H9 (cell line): ENCODE data around the gene CUEDC1. TPM values are rescaled to one million over a fixed set of nuclear protein-coding genes. Genes with fewer than 3 reads are reported as not detected.

Source experiments
- DNase-seq: peaks from one replicate; pipeline ENCODE4 v3.0.0-alpha.2; 2017
- H2AFZ ChIP-seq: one replicate; pipeline ENCODE4 v1.6.1; 2013; ENCODE audit warnings: mild to moderate bottlenecking, low read length, control low read depth, moderate library complexity
- H2AK5ac ChIP-seq: 2 replicates; pipeline ENCODE4 v1.6.1; 2013; ENCODE audit warnings: low read length, control low read depth, mixed read lengths; ENCODE audit not compliant: insufficient read length
- H2BK120ac ChIP-seq: one replicate; pipeline ENCODE4 v1.6.1; 2013; ENCODE audit warnings: low read depth, mild to moderate bottlenecking, low read length, control low read depth, inconsistent platforms; ENCODE audit not compliant: poor library complexity, severe bottlenecking
- H2BK12ac ChIP-seq: 2 replicates; pipeline ENCODE4 v1.6.1; 2013; ENCODE audit warnings: low read length, control low read depth, mixed read lengths, low read depth; ENCODE audit not compliant: insufficient read length
- H2BK15ac ChIP-seq: 2 replicates; pipeline ENCODE4 v1.6.1; 2013; ENCODE audit warnings: low read depth, low read length, control low read depth
- H2BK20ac ChIP-seq: one replicate; pipeline ENCODE4 v1.6.1; 2013; ENCODE audit warnings: low read depth, mild to moderate bottlenecking, low read length, control low read depth, inconsistent platforms; ENCODE audit not compliant: poor library complexity, severe bottlenecking
- H2BK5ac ChIP-seq: 2 replicates; pipeline ENCODE4 v1.6.1; 2013; ENCODE audit warnings: low read length, control low read depth, mixed read lengths; ENCODE audit not compliant: insufficient read length
- H3K14ac ChIP-seq: 2 replicates; pipeline ENCODE4 v1.6.1; 2013; ENCODE audit warnings: low read length, control low read depth; ENCODE audit not compliant: insufficient read depth
- H3K18ac ChIP-seq: 2 replicates; pipeline ENCODE4 v1.6.1; 2013; ENCODE audit warnings: low read depth, mild to moderate bottlenecking, mixed read lengths, low read length, control low read depth; ENCODE audit not compliant: insufficient read length
- H3K23ac ChIP-seq: 2 replicates; pipeline ENCODE4 v1.6.1; 2013; ENCODE audit warnings: low read length, control low read depth, mixed read lengths, low read depth; ENCODE audit not compliant: insufficient read length
- H3K23me2 ChIP-seq: 2 replicates; pipeline ENCODE4 v1.6.1; 2013; ENCODE audit warnings: low read depth, mild to moderate bottlenecking, mixed read lengths, low read length, control low read depth; ENCODE audit not compliant: insufficient read length, poor library complexity, severe bottlenecking
- H3K27ac ChIP-seq: 2 replicates; pipeline ENCODE4 v1.5.1; 2013; ENCODE audit warnings: low read length, control low read depth, mixed read lengths, low read depth; ENCODE audit not compliant: insufficient read length
- H3K27me3 ChIP-seq: 2 replicates; pipeline ENCODE4 v1.6.1; 2013; ENCODE audit warnings: low read length, control low read depth, inconsistent platforms; ENCODE audit not compliant: insufficient read depth
- H3K4ac ChIP-seq: 2 replicates; pipeline ENCODE4 v1.6.1; 2013; ENCODE audit warnings: low read depth, mild to moderate bottlenecking, control low read depth, inconsistent platforms, low read length, moderate library complexity
- H3K4me1 ChIP-seq: 2 replicates; pipeline ENCODE4 v1.6.1; 2013; ENCODE audit warnings: low read length, control low read depth, inconsistent platforms; ENCODE audit not compliant: insufficient read depth
- H3K4me2 ChIP-seq: 2 replicates; pipeline ENCODE4 v1.6.1; 2013; ENCODE audit warnings: low read length, control low read depth, mixed read lengths; ENCODE audit not compliant: insufficient read length, insufficient read depth
- H3K56ac ChIP-seq: 2 replicates; pipeline ENCODE4 v1.6.1; 2013; ENCODE audit warnings: low read depth, mild to moderate bottlenecking, mixed read lengths, low read length, control low read depth; ENCODE audit not compliant: insufficient read length
- H3K79me1 ChIP-seq: 2 replicates; pipeline ENCODE4 v1.6.1; 2013; ENCODE audit warnings: low read depth, mild to moderate bottlenecking, moderate library complexity, low read length, control low read depth, inconsistent platforms; ENCODE audit not compliant: insufficient read depth, poor library complexity, severe bottlenecking
- H3K79me2 ChIP-seq: 2 replicates; pipeline ENCODE4 v1.6.1; 2013; ENCODE audit warnings: low read length, control low read depth, inconsistent platforms; ENCODE audit not compliant: insufficient read depth
- H3K9ac ChIP-seq: 2 replicates; pipeline ENCODE4 v1.6.1; 2013; ENCODE audit warnings: low read length, control low read depth, mixed read lengths; ENCODE audit not compliant: insufficient read length; ENCODE audit errors: extremely low read depth
- H3K9me3 ChIP-seq: one replicate; pipeline ENCODE4 v1.6.1; 2013; ENCODE audit warnings: low read depth, low read length, inconsistent platforms; ENCODE audit not compliant: control insufficient read depth
- H3T11ph ChIP-seq: one replicate; pipeline ENCODE4 v1.6.1; 2013; ENCODE audit warnings: mild to moderate bottlenecking, low read length, control low read depth, inconsistent platforms
- H4K20me1 ChIP-seq: one replicate; pipeline ENCODE4 v1.6.1; 2013; ENCODE audit not compliant: control insufficient read depth, insufficient read length, insufficient read depth
- H4K5ac ChIP-seq: 2 replicates; pipeline ENCODE4 v1.6.1; 2013; ENCODE audit warnings: low read depth, mild to moderate bottlenecking, mixed read lengths, low read length, control low read depth; ENCODE audit not compliant: insufficient read length
- H4K8ac ChIP-seq: replicated peaks from 2 replicates; pipeline ENCODE4 v1.6.1; 2013; ENCODE audit warnings: low read length, control low read depth, mixed read lengths, low read depth; ENCODE audit not compliant: insufficient read length
- H4K91ac ChIP-seq: 2 replicates; pipeline ENCODE4 v1.6.1; 2013; ENCODE audit warnings: low read depth, mild to moderate bottlenecking, moderate library complexity, mixed read lengths, low read length, control low read depth; ENCODE audit not compliant: insufficient read length
- H3K27ac Mint-ChIP-seq, 3 experiments: 2 replicates in 2 of 3; 3 replicates in 1 of 3; pipeline ENCODE4 v1.8.0; 2020 to 2021; ENCODE audit warnings: mixed read lengths in 3 of 3, mild to moderate bottlenecking in 1 of 3, moderate library complexity in 1 of 3
- H3K27me3 Mint-ChIP-seq: 2 replicates; pipeline ENCODE4 v1.8.0; 2021; ENCODE audit warnings: low read depth, mild to moderate bottlenecking, moderate library complexity, mixed read lengths
- H3K36me3 Mint-ChIP-seq, 3 experiments: 2 replicates in 2 of 3; 3 replicates in 1 of 3; pipeline ENCODE4 v1.8.0; 2020 to 2021; ENCODE audit warnings: low read depth in 3 of 3, mixed read lengths in 3 of 3; ENCODE audit not compliant: insufficient read depth in 1 of 3
- H3K4me1 Mint-ChIP-seq, 2 experiments: 2 replicates each; pipeline ENCODE4 v1.8.0; 2020; ENCODE audit warnings: mixed read lengths in 2 of 2
- H3K4me3 Mint-ChIP-seq, 2 experiments: 2 replicates in 1 of 2; 3 replicates in 1 of 2; pipeline ENCODE4 v1.8.0; 2020 to 2021; ENCODE audit warnings: mild to moderate bottlenecking in 2 of 2, mixed read lengths in 2 of 2, moderate library complexity in 1 of 2
- H3K9me3 Mint-ChIP-seq, 2 experiments: 2 replicates in 1 of 2; 3 replicates in 1 of 2; pipeline ENCODE4 v1.8.0; 2020; ENCODE audit warnings: mild to moderate bottlenecking in 2 of 2, mixed read lengths in 2 of 2, moderate library complexity in 1 of 2
- WGBS: extraction: QIAGEN DNeasy Blood & Tissue Kit; methylation state at CpG from one replicate; pipeline ENCODE4 v1.1.7; 2013; ENCODE audit warnings: missing lambda C conversion rate, low lambda C conversion rate, mixed read lengths; ENCODE audit not compliant: insufficient read length; ENCODE audit errors: extremely low coverage; 5-methylcytosine and 5-hydroxymethylcytosine counted together
- total RNA-seq: library from RNA; stranded (reverse); gene quantifications from 2 replicates; pipeline ENCODE4 v1.2.1, GENCODE V29; 2021
- TF ChIP-seq, protein P1 (sequence below): fragments of 200-600 bp; sonication (generic); conservative IDR thresholded peaks from 3 replicates; pipeline ENCODE4 v1.8.0; 2021; ENCODE audit warnings: antibody characterized with exemption, mild to moderate bottlenecking

The CUEDC1 gene
- total RNA-seq, 1 experiment from 2014 or later: 7.3 TPM

DNA sequence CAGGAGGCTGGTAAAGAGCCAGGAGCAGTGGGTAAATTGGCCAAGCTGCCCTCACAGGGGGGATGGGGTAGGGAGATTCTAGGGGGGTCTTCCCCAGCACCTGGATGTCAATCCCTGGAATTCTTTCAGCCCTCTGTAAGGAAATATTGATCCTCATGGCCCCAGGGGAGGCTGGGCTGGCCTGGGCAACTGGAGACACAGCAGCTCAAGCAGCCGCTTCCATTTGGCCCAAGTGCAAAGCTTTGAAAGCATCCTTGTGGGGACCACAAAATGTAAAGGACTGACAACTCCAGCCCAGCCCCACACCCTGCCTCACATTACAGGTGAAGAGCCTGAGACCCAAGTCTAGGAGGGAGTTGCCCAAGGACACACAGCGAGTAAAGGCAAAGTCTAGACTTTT, 66.0 kb downstream of the CUEDC1 start:
- H3K4me1 Mint-ChIP-seq: peaks cover 12 to 17% of the 10 kb centered on the region in 2 experiments
- no peak overlapping the region for H2AK5ac ChIP-seq
- no peak overlapping the region for H3K9ac ChIP-seq
- H3K4me3 Mint-ChIP-seq: no peak overlapping the region
- no peaks in the 10 kb centered on the region; a peak in 1 of 7 replicates for H3K36me3 Mint-ChIP-seq
- H3K23ac ChIP-seq: no peak overlapping the region
- H3K23me2 ChIP-seq: no peaks in the 10 kb centered on the region
- no peak overlapping the region for H2BK12ac ChIP-seq
- H3K56ac ChIP-seq: no peak overlapping the region
- H3K27me3 ChIP-seq: no peaks in the 10 kb centered on the region
- H4K5ac ChIP-seq: no peak overlapping the region
- H3K27ac ChIP-seq: no peak overlapping the region
- no peak overlapping the region for H2BK15ac ChIP-seq
- no peak overlapping the region for H2BK20ac ChIP-seq
- no peak overlapping the region for H2BK5ac ChIP-seq
- H3K14ac ChIP-seq: no peak overlapping the region
- H3K4me1 ChIP-seq: peaks cover 4% of the 10 kb centered on the region; the same call in 1 of the 2 replicates
- peak overlapping the region in 1 of 3 experiments; percentile 33; a peak in 1 of 7 replicates for H3K27ac Mint-ChIP-seq
- no peak overlapping the region for H4K91ac ChIP-seq
- no peaks in the 10 kb centered on the region for H3K79me2 ChIP-seq
- H3K9me3 ChIP-seq: no peaks in the 10 kb centered on the region
- H3K9me3 Mint-ChIP-seq: no peaks in the 10 kb centered on the region; a peak in 1 of 5 replicates
- no peaks in the 10 kb centered on the region for H4K20me1 ChIP-seq
- H3K4ac ChIP-seq: no peak overlapping the region
- TF ChIP-seq, protein P1, sequence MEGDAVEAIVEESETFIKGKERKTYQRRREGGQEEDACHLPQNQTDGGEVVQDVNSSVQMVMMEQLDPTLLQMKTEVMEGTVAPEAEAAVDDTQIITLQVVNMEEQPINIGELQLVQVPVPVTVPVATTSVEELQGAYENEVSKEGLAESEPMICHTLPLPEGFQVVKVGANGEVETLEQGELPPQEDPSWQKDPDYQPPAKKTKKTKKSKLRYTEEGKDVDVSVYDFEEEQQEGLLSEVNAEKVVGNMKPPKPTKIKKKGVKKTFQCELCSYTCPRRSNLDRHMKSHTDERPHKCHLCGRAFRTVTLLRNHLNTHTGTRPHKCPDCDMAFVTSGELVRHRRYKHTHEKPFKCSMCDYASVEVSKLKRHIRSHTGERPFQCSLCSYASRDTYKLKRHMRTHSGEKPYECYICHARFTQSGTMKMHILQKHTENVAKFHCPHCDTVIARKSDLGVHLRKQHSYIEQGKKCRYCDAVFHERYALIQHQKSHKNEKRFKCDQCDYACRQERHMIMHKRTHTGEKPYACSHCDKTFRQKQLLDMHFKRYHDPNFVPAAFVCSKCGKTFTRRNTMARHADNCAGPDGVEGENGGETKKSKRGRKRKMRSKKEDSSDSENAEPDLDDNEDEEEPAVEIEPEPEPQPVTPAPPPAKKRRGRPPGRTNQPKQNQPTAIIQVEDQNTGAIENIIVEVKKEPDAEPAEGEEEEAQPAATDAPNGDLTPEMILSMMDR: no peak
- WGBS: no CpG with 5 or more reads among the region's 2 CpGs
- no peak overlapping the region for H3T11ph ChIP-seq
- no peak overlapping the region for H2BK120ac ChIP-seq
- no peak overlapping the region for H3K18ac ChIP-seq
- H3K4me2 ChIP-seq: no peak overlapping the region
- no peaks in the 10 kb centered on the region for H3K79me1 ChIP-seq
- H4K8ac ChIP-seq: no peak overlapping the region
- no peak overlapping the region for H2AFZ ChIP-seq
- H3K27me3 Mint-ChIP-seq: no peaks in the 10 kb centered on the region
- no peak for DNase-seq
